Measurements from ENCODE around the gene ASAP2. TPM values are rescaled to one million over a fixed set of nuclear protein-coding genes. Genes with fewer than 3 reads are reported as not detected.

The ASAP2 gene
- total RNA-seq, 4 donors from 2014 or later, result 33.2 to 62.1 (median 54.5) TPM

- no peak overlapping the region for H3K27ac ChIP-seq
- H3K4me1 ChIP-seq, result peaks cover 22 to 57% (median 32%) of the 10 kb centered on the region in 4 donors
- WGBS, 2 donors (ENCODE audit: low coverage in 1 of 2), result 91% methylated on average over 4 of the region's 4 CpGs; no CpG with 5 or more reads in 1 of the 2 donors
- intact Hi-C loops (cut with DNase I; ENCODE audit: low total_unique reads), result no loop called here
- H3K27me3 ChIP-seq, result no peaks in the 10 kb centered on the region
- H3K4me3 ChIP-seq, result no peak overlapping the region
- H3K36me3 ChIP-seq, result no peaks in the 10 kb centered on the region
- H3K9me3 ChIP-seq, result no peaks in the 10 kb centered on the region
- in situ Hi-C loops (cut with MboI; ENCODE audit: low pct_ligation_motif_present in 1 of 4, low pct_unique_long_range_greater_than_20kb in 1 of 4, low sequenced_read_pairs in 3 of 4), result no loop called here
- DNase-seq, result no peak
- TF ChIP-seq CTCF (IDR thresholded peaks at IDR 0.05), result no peak
- no peak for TF ChIP-seq EP300 (IDR thresholded peaks at IDR 0.05; ENCODE audit: low read depth)
- no peak for TF ChIP-seq POLR2A (IDR thresholded peaks at IDR 0.05)
- no peak for TF ChIP-seq POLR2AphosphoS5 (IDR thresholded peaks at IDR 0.05)
Observed at GRCh38 chr2:9255416-9255815, 48.8 kb downstream of the ASAP2 start.

GRCh38 chr2:9256147-9256546 lies 49.5 kb downstream of the ASAP2 start:
- intact Hi-C loops (cut with DNase I; ENCODE audit: low total_unique reads), result no loop called here
- TF ChIP-seq EP300 (IDR thresholded peaks at IDR 0.05; ENCODE audit: low read depth), result no peak
- TF ChIP-seq CTCF (IDR thresholded peaks at IDR 0.05), result no peak
- no peak for TF ChIP-seq POLR2AphosphoS5 (IDR thresholded peaks at IDR 0.05)
- no peak for TF ChIP-seq POLR2A (IDR thresholded peaks at IDR 0.05)

GRCh38 chr2:9256570-9257043 lies 50.0 kb downstream of the ASAP2 start:
- 25 to 52% methylated on average over 2 of the region's 2 CpGs for WGBS, 2 donors (ENCODE audit: low coverage in 1 of 2)
- no peaks in the 10 kb centered on the region for H3K9me3 ChIP-seq
- intact Hi-C loops (cut with DNase I; ENCODE audit: low total_unique reads) (no loop called here), in situ Hi-C loops (cut with MboI; ENCODE audit: low pct_ligation_motif_present in 1 of 4, low pct_unique_long_range_greater_than_20kb in 1 of 4, low sequenced_read_pairs in 3 of 4) (no loop called here)
- TF ChIP-seq POLR2AphosphoS5 (IDR thresholded peaks at IDR 0.05) (no peak), EP300 (IDR thresholded peaks at IDR 0.05; ENCODE audit: low read depth) (no peak), POLR2A (IDR thresholded peaks at IDR 0.05) (no peak), CTCF (IDR thresholded peaks at IDR 0.05) (no peak)
- no peaks in the 10 kb centered on the region for H3K36me3 ChIP-seq
- H3K4me1 ChIP-seq, result peaks cover 27 to 57% (median 34%) of the 10 kb centered on the region in 4 donors
- peak overlapping the region in 1 of 4 donors; percentile 16 for H3K27ac ChIP-seq
- H3K4me3 ChIP-seq, result no peak overlapping the region
- no peak for DNase-seq
- H3K27me3 ChIP-seq, result no peaks in the 10 kb centered on the region

More at GRCh38 chr2:9256147-9256546, 49.5 kb downstream of the ASAP2 start:
- in situ Hi-C loops (cut with MboI; ENCODE audit: low pct_ligation_motif_present in 1 of 4, low pct_unique_long_range_greater_than_20kb in 1 of 4, low sequenced_read_pairs in 3 of 4), result no loop called here
- DNase-seq, result no peak
- Histone ChIP-seq H3K27me3 (no peaks in the 10 kb centered on the region), H3K9me3 (no peaks in the 10 kb centered on the region), H3K4me1 (peaks cover 28 to 57% (median 32%) of the 10 kb centered on the region in 4 donors), H3K36me3 (no peaks in the 10 kb centered on the region), H3K4me3 (no peak overlapping the region), H3K27ac (no peak overlapping the region)
- WGBS, 2 donors (ENCODE audit: low coverage in 1 of 2), result 82 to 83% methylated on average over 1 to 4 of the region's 4 CpGs

- intact Hi-C loops (cut with DNase I; ENCODE audit: low total_unique reads), result no loop called here
- Histone ChIP-seq H3K4me1 (peaks cover 40 to 67% (median 46%) of the 10 kb centered on the region in 4 donors), H3K36me3 (no peaks in the 10 kb centered on the region), H3K27me3 (no peaks in the 10 kb centered on the region), H3K9me3 (no peaks in the 10 kb centered on the region), H3K27ac (peak overlapping the region; percentile 74 to 82 (median 75)), H3K4me3 (no peak overlapping the region)
- TF ChIP-seq EP300 (IDR thresholded peaks at IDR 0.05; ENCODE audit: low read depth) (no peak), POLR2A (IDR thresholded peaks at IDR 0.05) (no peak), POLR2AphosphoS5 (IDR thresholded peaks at IDR 0.05) (no peak)
- in situ Hi-C loops (cut with MboI; ENCODE audit: low pct_ligation_motif_present in 1 of 4, low pct_unique_long_range_greater_than_20kb in 1 of 4, low sequenced_read_pairs in 3 of 4), result no loop called here
- DNase-seq, result no peak
- 74 to 81% methylated on average over 3 to 7 of the region's 7 CpGs for WGBS, 2 donors (ENCODE audit: low coverage in 1 of 2)
Observed at GRCh38 chr2:9258501-9258900, 51.9 kb downstream of the ASAP2 start.

All from transverse colon (tissue), 4 donors.